HL-60 (cell line): ENCODE measurements around the gene DIP2A.

Experiments used
- DNase-seq, 2 experiments: peaks; one replicate each; pipeline ENCODE4 v3.0.0-alpha.2; 2010 to 2020; ENCODE audit warnings: low read depth in 1 of 2, low spot score in 1 of 2
- H3K27ac ChIP-seq: fragments of 250-450 bp; sonication (Bioruptor Pico); replicated peaks from 2 replicates; pipeline ENCODE4 v1.5.1; 2020; ENCODE audit warnings: mild to moderate bottlenecking, moderate library complexity
- H3K27me3 ChIP-seq: fragments of 250-450 bp; sonication (Bioruptor Pico); 2 replicates; pipeline ENCODE4 v1.5.1; 2021; ENCODE audit warnings: mild to moderate bottlenecking, moderate library complexity; ENCODE audit not compliant: insufficient read depth, poor library complexity, severe bottlenecking
- H3K4me3 ChIP-seq: replicated peaks from 2 replicates; pipeline ENCODE4 v1.5.1; 2011; ENCODE audit warnings: mild to moderate bottlenecking, control low read depth, low read length; ENCODE audit not compliant: insufficient read depth
- GABPA ChIP-seq: IDR thresholded peaks from 2 replicates; pipeline ENCODE4 v1.6.1; 2012; ENCODE audit warnings: low read depth
- POLR2AphosphoS5 ChIP-seq: IDR thresholded peaks from 2 replicates; pipeline ENCODE4 v1.6.1; 2012; ENCODE audit warnings: low read depth
- SPI1 ChIP-seq: IDR thresholded peaks from 2 replicates; pipeline ENCODE4 v1.6.1; 2012; ENCODE audit warnings: low read depth, mild to moderate bottlenecking, borderline replicate concordance
- TF ChIP-seq, protein P1 (sequence below): IDR thresholded peaks from 2 replicates; pipeline ENCODE4 v1.6.1; 2012; ENCODE audit warnings: low read depth; ENCODE audit not compliant: insufficient replicate concordance
- TF ChIP-seq, protein P2 (sequence below): IDR thresholded peaks from one replicate; pipeline ENCODE4 v1.5.1; 2011; ENCODE audit warnings: low read length, control low read depth, inconsistent platforms; ENCODE audit not compliant: insufficient read depth

Gene DIP2A

DNA sequence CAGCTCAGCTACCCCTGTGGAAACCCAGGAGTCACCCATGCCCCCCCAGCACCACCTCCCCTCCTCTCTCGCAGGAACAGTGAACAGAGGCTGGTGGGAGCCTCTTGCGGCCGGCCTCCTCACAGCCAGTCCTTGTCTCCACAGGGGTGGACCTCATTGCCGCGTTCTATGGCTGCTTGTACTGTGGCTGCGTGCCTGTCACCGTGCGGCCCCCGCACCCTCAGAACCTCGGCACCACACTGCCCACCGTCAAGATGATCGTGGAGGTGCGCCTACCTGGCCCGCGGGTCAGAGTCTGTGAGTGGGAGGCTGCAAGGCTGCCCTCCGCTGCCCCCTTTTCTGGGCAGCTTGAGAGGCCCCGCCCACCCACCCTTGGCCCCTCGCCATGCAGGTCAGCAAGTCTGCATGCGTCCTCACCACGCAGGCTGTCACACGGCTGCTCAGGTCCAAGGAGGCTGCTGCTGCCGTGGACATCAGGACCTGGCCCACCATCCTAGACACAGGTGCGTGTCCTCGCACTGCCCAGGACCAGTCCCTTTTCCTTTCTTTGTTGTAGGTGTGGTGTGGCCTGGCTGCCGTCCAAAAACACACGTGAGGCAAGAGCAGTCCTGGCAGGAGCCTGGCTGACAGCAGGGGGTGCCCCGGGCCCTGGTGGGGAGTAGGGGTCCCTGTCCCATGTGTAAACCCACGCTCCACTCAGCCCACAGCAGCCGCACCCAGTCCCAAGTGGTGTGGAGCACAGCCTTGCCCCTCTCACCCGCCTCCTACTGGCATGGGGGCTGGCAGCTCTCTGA, 95.9 kb downstream of the DIP2A start:
- Histone ChIP-seq H3K4me3 (no peak overlapping the region), H3K27me3 (no peaks in the 10 kb centered on the region), H3K27ac (no peak overlapping the region)
- DNase-seq = no peak
- TF ChIP-seq POLR2AphosphoS5 (no peak), GABPA (no peak), SPI1 (no peak)
- TF ChIP-seq, protein P1, sequence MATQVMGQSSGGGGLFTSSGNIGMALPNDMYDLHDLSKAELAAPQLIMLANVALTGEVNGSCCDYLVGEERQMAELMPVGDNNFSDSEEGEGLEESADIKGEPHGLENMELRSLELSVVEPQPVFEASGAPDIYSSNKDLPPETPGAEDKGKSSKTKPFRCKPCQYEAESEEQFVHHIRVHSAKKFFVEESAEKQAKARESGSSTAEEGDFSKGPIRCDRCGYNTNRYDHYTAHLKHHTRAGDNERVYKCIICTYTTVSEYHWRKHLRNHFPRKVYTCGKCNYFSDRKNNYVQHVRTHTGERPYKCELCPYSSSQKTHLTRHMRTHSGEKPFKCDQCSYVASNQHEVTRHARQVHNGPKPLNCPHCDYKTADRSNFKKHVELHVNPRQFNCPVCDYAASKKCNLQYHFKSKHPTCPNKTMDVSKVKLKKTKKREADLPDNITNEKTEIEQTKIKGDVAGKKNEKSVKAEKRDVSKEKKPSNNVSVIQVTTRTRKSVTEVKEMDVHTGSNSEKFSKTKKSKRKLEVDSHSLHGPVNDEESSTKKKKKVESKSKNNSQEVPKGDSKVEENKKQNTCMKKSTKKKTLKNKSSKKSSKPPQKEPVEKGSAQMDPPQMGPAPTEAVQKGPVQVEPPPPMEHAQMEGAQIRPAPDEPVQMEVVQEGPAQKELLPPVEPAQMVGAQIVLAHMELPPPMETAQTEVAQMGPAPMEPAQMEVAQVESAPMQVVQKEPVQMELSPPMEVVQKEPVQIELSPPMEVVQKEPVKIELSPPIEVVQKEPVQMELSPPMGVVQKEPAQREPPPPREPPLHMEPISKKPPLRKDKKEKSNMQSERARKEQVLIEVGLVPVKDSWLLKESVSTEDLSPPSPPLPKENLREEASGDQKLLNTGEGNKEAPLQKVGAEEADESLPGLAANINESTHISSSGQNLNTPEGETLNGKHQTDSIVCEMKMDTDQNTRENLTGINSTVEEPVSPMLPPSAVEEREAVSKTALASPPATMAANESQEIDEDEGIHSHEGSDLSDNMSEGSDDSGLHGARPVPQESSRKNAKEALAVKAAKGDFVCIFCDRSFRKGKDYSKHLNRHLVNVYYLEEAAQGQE = no peak
- TF ChIP-seq, protein P2, sequence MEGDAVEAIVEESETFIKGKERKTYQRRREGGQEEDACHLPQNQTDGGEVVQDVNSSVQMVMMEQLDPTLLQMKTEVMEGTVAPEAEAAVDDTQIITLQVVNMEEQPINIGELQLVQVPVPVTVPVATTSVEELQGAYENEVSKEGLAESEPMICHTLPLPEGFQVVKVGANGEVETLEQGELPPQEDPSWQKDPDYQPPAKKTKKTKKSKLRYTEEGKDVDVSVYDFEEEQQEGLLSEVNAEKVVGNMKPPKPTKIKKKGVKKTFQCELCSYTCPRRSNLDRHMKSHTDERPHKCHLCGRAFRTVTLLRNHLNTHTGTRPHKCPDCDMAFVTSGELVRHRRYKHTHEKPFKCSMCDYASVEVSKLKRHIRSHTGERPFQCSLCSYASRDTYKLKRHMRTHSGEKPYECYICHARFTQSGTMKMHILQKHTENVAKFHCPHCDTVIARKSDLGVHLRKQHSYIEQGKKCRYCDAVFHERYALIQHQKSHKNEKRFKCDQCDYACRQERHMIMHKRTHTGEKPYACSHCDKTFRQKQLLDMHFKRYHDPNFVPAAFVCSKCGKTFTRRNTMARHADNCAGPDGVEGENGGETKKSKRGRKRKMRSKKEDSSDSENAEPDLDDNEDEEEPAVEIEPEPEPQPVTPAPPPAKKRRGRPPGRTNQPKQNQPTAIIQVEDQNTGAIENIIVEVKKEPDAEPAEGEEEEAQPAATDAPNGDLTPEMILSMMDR = no peak

DNA sequence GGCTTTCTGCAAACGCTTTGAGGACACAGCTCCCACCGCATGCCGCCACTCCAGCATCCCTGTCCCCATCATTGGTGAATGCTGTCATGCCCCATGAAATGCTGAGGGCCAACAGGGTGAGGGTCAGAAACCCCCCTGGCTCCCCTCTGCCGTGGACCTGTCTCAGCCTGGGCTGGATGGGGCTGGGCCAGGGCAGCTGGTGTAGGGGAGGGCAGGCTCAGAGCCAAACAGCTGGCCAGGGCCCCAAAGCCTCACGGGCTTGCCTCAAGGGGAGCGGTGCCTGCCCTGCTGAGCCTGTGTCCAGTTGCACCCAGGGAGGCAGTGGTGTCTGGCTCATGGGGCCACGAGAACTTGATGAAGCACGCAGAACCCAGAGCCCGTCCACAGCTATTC, 96.5 kb downstream of the DIP2A start:
- no peak overlapping the region for H3K27ac ChIP-seq
- H3K4me3 ChIP-seq = no peak overlapping the region
- TF ChIP-seq SPI1 (no peak), GABPA (no peak), POLR2AphosphoS5 (no peak)
- TF ChIP-seq, protein P1 = no peak
- TF ChIP-seq, protein P2 = no peak
- H3K27me3 ChIP-seq = no peaks in the 10 kb centered on the region
- DNase-seq = no peak

DNA sequence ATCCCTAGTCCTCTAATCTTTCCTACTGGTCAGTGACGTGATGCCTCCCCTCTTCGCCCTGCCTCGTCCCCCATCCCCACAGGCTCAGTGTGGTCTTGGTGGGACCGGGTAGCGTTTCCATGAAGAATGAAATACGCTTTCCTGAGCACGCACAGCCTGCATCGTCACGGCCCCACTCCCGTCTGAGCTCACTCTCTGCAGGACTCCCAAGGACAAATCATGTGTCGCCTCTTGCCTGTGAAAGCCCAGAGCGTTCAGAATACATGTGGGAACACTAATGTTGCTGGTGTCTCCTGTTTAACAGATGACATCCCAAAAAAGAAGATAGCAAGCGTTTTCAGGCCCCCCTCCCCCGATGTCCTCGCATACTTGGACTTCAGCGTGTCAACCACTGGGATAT, 97.0 kb downstream of the DIP2A start:
- TF ChIP-seq, protein P1 = no peak
- TF ChIP-seq POLR2AphosphoS5 = no peak
- no peak for TF ChIP-seq SPI1
- TF ChIP-seq, protein P2 = no peak
- no peak for TF ChIP-seq GABPA
- no peaks in the 10 kb centered on the region for H3K27me3 ChIP-seq
- H3K4me3 ChIP-seq = no peak overlapping the region
- H3K27ac ChIP-seq = no peak overlapping the region
- DNase-seq = no peak
